SKM-1 treated with dmso at 0.1 percent for 144 hours (cell line): ENCODE results near the gene AKAP9.
"Not testable (repeated sequence)": the region's sequence is repeated elsewhere in the genome, so short reads cannot be mapped to it uniquely, and the experiment has no call there.

Source experiments
- DNase-seq: peaks from one replicate; lab custom pipeline; 2025; ENCODE audit not compliant: unreplicated experiment; lab: John Stamatoyannopoulos, UW

Gene AKAP9

DNA sequence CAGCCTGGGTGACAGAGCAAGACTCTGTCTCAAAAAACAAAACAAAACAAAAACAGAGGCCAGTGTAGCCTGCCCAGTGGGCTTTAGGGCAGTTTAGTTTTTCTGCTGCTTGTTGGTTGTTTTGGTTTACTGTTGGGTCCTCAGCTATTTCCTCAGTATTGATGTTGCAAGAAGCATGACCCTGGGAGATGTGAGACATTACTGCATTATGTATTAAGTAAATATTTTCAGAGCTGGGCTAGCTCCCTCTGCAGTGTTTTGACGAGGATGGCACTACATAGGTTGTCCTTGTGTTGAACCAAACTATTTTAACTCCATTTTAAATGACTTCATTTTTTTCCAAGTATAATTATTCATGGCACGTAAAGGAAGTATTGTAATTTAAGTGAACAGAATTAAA lies 4.8 kb downstream of the AKAP9 start:
- DNase-seq = no peak

DNA sequence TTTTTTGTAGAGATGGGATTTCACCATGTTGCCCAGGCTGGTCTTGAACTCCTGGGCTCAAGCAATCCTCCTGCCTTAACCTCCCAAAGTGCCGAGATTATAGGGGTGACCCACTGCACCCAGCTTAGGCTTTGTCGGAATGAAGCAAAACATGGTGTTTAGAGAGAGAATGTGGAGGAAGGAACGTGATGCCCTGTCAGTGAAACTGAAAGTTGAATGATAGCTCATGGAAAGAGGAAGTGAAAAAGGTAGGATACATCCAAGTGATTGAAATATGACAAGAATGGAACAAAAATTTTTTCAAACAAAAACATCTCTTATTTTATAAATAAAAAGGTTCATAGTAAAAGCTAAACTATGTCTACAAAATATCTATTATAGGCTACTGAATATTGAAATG lies 5.9 kb downstream of the AKAP9 start:
- DNase-seq = no peak

DNA sequence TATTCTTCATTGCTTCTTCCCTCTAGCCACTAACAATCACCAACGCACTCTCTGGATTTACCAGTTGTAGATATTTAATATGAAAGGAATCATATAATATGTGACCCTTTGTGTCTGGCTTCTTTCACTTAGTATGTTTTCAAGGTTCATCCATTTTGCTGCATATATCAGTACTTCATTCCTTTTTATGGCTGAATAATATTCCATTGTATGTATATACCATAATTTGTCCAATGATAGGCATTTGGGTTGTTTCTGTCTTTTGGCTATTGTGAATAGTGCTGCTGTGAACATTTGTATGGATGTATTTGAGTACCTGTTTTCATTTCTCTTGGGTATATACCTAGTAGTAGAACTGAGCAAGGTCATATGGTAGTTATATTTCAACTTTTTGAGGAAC lies 7.3 kb downstream of the AKAP9 start:
- DNase-seq = no peak

DNA sequence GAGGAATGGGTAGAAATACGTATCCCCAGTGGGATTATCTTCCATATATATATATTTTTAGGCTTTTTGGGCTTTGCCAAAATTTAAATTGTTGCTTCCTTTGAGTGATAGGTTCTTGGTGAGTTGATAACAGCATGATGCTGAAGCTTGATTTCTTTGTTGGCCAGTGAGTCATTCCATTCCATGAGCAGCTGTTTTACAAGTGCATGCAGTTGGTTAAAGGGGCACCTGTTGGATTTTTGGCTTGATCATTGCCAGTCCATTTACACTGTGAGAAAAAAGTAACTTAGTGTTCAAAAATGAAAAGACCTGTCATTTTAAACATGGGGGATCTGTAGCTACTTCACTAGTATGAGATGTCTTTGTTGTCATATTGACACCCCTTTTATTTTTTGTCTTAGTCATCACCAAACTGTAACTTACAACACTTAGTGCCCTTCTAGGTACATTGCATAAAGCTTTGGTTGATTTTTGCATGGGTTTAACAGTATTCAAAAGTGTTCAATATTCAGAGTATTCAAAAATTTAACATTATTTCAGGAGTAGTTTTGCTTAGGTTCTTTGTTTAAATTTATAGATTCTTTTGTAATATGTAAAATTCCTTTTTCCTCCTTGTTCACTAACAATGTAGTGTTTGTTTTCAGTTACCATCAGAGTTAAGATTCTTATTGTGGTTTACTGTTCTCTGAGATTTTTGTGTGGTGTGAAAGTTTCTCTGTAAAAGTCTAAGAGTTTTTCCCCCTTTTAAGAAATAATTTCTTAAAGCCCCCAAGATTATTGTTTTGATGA lies 8.8 kb downstream of the AKAP9 start:
- DNase-seq = no peak

DNA sequence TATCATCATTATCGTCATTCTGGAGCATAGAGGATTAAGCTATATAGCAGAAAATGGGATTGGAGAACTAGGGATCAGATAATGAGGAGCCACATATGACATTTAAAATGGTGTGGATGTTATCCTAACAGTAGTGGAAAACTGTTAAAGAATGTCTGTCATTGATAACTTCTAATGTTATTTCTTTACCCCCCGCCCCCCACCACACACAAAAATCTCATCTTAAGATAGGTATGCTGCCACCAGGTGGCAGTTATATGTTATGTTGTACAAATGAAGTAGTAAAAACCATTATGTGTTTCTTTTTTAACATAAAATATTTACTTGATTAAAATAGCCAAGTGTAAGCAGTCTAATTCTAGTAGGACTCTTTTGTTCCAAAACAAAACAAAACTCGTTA lies 13.0 kb downstream of the AKAP9 start:
- DNase-seq = no peak

DNA sequence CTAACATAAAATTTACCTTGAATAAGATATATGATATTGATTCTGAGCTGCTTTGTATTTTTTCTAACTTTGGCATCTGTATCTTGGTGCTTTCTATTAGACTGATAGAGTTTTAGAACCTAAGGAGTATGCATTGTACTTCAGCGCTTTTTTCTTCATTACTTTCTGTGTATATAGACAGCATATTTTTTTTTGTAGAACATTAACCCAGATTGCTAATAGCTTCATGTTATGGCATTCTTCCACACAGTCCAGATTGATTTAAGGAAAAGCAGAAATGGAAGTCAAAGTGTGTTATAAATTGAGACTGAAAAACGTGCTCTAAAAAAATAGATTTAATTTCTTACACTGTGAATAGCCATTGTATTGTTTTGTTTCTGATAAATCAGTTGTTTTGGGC lies 15.8 kb downstream of the AKAP9 start:
- not testable (repeated sequence) for DNase-seq

DNA sequence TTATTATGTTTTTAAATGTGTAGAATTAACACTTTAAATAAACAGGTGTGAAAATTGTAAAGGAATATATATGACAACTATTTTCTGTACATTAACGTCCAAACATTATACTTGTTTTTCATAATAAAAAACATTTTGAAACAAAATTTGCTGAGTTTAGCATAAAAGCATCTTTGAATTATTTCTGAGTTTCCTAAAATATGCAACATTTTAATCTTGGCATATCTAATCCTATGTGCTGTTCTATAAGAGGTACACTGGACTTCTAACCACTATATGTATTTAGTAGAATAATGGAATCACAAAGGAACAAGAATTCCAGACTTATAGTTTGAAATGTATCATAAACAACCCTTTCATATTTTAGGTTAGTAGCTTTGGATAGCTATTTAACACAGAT lies 16.6 kb downstream of the AKAP9 start:
- DNase-seq = no peak

DNA sequence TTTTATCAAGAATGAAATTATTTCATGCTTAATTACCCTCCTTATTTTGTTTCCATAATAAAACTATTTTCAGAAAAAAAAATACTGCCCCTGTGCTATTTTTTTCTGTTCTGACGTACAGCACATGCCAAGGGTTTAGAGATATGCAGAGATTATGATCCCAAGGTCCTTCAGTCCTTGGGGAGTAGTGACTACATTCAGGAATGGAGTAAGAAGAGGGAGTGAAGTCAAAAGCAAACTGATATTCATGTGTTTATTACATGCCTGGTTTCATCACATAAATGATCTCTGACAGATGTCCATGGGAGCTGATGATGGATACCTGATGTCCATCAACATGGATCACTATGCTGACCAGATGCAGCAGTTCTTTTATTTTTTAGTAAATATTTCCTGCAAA lies 17.2 kb downstream of the AKAP9 start:
- no peak for DNase-seq

DNA sequence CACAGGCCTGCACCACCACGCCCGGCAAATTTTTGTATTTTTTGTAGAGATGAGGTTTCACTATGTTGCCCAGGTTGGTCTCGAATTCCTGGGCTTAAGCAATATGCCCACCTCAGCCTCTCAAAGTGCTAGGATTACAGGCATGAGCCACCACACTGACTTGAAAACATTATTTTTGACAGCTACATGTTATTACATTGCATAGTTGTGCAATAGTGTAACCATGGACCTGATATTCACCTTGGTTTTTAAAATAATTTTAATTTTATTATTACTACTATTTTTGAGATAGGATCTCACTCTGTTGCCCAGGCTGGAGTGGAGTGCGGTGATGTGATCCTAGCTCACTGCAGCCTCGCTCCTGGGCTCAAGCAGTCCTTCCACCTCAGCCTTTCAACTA lies 18.4 kb downstream of the AKAP9 start:
- DNase-seq = no peak

DNA sequence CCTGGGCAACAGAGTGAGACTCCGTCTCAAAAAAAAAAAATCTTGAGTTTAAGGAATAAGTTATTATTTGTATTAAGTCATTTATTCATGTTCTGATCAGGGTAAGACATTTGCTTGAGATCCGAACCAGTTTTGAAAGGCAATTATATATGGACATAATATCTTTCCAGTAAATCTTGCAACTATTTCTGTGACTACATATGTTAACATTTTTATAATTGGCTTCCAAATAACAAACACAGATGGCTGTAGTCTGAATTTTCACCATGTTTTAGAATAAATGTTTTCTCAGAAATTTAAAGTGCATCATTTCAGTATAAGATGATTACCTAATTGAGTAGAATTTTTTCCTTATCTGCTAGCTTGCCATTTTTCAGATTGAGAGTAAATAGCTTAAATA lies 21.2 kb downstream of the AKAP9 start:
- no peak for DNase-seq

DNA sequence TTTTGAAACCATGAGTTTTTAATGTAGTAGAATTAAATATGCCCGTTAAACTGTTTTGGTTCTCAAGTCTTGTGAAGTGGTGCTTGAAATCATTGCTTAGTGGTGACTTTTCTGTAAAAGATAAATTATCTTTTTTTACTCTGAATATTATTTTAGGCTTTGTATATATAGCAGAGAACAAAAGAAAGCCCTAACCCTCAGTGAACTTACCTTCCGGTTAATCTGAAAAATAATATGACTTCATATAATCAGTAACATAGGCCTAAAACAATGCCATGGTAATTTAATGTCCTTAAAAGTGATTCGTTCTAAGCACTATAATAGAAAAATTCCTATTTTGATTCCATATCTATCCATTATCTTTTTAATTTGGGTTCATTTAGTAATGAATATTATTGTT lies 21.8 kb downstream of the AKAP9 start:
- no peak for DNase-seq

DNA sequence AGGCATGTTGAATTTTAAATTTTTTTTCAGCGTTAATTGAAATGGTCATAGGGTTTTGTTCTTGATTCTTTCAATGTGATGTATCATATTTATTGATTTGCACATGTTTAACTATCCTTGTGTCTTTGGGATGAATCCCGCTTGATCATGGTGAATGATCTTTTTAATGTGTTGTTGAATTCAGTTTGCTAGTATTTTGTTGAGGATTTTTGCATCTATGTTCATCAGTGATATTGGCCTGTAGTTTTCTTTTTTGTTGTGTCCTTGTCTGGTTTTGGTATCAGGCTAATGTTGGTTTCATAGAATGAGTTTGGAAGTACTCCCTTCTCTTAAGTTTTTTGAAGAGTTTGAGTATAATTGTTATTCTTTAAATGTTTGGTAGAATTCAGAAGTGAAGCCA lies 26.9 kb downstream of the AKAP9 start:
- DNase-seq = not testable (repeated sequence)

DNA sequence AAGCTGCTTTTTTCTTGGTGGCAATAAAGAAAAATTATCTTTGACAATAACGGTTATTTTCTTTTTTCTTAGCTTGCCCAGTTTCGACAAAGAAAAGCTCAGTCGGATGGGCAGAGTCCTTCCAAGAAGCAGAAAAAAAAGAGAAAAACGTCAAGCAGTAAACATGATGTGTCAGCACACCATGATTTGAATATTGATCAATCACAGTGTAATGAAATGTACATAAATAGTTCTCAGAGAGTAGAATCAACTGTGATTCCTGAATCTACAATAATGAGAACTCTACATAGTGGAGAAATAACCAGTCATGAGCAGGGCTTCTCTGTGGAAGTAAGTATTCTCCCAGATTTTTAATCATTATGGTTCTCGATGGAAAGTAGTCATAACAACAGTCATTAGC lies 33.0 kb downstream of the AKAP9 start:
- DNase-seq = no peak

DNA sequence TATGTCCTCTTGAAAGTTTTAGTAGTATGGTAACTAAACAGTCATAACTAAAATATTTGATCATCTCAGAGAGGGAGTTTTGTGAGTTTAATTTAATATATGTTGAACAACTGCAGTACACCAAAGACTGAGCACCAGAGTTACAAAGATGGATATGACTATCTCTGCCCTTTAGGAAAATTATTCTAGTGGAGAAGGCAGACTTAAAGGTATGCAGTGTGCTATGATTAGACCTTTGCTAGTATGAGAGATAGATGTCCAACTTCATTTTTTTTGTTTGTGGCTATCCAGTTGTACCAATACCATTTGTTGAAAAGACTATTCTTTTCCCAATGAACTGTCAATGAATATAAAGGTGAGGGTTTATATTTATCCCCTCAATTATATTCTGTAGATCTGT lies 33.4 kb downstream of the AKAP9 start:
- no peak for DNase-seq

DNA sequence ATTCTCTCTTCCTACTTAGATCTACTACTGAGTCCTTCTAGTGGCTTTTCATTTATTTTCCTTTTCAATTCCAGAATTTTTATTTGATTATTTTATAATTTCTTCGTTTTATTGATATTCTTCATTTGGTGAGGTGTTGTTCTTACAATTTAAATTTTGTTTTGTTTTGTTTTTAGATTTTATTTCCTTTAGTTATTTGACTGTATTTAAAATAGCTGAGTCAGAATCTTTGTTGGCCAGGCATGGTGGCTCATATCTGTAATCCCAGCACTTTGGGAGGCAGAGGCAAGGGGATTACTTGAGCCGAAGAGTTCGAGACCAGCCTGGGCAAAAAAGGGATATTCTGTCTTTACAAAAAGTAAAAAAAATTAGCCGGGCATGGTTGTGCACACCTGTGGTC lies 36.1 kb downstream of the AKAP9 start:
- no peak for DNase-seq

DNA sequence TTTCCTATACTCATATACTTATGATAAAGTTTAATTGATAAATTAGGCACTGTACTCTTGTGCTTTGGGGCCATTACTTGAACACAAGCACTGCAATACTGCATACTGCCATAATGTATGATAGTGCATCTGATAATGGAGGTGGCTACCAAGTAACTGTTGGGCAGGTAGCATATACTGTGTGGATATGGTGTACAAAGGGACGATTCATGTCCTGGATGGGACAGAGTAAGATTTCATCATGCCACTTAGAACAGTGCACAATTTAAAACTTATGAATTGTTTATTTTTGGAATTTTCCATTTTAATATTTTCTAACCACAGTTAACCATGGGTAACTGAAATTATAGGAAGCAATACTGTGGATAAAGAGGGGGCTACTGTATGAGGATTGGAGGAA lies 38.9 kb downstream of the AKAP9 start:
- DNase-seq = no peak

DNA sequence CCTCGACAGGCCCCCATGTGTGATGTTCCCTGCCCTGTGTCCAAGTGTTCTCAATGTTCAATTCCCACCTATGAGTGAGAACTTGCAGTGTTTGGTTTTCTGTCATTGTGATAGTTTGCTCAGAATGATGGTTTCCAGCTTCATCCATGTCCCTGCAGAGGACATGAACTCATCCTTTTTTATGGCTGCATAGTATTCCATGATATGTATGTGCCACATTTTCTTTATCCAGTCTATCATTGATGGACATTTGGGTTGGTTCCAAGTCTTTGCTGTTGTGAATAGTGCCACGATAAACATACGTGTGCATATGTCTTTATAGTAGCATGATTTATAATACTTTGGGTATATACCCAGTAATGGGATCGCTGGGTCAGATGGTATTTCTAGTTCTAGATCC lies 41.7 kb downstream of the AKAP9 start:
- not testable (repeated sequence) for DNase-seq

DNA sequence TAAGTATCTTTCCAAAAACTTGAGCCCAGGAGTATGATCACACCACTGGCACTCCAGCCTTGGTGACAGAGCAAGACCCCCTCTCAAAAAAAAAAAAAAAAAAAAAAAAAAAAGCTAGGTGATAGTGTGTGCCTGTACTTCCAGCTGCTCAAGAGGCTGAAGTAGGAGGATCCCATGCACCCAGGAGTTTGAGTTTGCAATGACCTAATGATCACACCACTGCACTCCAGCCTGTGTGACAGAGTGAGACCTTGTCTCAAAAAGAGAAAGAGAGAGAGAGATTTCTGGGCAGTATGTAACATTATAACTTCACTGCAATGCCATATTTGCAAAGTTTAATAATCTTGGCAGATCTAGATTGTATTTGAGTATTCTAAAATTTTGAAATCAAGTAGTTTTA lies 47.6 kb downstream of the AKAP9 start:
- DNase-seq = no peak

DNA sequence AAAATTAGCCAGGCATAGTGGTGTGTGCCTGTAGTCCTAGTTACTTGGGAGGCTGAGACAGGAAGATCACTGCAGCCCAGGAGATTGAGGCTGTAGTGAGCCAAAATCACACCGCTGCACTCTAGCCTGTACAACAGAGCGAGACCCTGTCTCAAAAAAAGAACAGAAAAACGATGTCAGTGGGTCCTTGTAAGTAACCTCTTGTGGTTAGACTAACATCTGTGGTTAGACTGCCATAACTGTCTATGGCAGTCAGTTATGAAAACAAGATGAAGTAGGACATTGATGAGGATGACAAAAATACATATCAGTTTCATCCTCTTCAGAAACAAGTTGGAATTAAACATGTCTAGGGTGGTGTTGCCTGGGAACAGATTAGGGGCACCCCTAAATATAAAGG lies 53.3 kb downstream of the AKAP9 start:
- no peak for DNase-seq

DNA sequence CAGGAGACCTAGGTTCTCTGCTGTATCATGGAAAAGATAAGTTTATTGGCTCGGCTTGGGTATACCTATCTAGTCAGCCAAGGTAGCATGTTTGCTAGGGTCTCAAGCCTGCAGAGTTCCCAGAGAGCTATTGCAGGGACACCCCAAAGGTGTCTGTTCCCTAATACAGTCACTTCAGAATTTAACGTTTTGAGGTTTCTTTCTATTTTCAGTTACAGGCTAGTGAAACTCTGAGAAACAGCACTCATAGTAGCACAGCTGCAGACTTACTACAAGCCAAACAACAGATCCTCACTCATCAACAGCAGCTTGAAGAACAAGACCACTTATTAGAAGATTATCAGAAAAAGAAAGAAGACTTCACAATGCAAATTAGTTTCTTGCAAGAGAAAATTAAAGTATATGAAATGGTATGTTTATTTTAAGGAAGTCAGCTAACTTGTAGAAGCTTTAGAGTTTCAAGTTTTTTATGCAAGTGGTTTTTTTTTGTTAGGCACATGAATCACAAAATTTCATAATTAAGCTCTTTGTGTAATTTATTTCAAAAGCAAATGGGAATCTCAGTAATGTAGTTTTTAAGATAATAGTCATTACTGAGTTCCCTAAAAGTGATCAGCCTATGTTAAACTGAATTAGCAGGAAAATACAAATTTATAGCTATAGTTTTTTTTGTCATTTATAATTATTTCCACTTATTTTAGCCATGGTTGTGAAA lies 54.9 kb downstream of the AKAP9 start:
- no peak for DNase-seq

DNA sequence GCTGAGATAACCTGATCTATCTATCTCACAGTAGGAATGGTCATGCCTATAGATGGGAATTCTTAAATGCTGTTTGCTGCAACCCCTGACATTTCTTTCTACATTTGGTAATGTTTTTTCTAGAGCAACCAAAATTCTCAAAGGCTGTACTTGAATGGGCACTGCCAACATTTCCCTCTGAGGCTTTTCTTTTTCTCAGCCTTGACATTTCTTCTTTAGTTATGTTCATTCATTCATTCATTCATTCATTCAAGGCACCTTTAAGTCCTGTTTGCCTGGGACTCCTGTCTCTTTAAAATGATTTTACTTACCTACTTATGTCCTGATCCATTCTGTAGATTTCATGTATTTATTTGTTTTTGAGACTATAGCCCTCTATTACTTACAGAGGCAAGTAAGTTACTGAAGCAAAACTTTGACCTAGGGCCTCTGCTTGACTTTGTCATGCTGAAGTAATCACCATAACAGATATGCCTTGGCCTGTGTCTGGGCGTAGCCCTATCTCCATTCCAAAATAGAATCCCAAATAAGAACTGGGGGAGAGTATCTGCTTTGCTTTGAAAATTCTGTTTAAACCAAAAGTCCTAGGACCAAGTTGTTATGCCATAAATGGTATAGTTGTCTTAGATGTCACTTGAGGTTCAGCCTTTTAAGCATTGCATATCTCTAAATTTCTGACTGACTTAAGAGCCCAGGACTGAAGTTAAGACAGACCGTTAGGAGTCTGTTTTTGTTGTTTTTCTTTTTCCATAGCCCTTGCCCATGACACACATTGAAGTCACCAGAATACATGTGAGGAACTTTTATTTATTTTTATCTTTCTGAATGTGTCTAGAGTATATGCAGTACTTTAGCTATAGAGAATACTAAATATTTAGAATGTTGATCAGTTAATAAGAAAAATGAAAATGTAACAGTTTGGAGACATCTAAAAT lies 59.2 kb downstream of the AKAP9 start:
- DNase-seq = no peak

DNA sequence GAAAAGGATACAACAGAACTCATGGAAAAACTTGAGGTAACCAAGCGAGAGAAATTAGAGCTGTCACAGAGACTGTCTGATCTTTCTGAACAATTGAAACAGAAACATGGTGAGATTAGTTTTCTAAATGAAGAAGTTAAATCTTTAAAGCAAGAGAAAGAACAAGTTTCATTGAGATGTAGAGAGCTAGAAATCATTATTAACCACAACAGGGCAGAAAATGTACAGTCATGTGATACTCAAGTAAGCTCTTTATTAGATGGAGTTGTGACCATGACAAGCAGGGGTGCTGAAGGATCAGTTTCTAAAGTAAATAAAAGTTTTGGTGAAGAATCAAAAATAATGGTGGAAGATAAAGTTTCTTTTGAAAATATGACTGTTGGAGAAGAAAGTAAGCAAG lies 62.1 kb downstream of the AKAP9 start:
- no peak for DNase-seq
